Measurements from ENCODE around the gene SLC8A1.

Gene SLC8A1

GRCh38 chr2:40474306-40474705 lies 22.4 kb upstream of the SLC8A1 start:
- DNase-seq = no peak
- TF ChIP-seq GATA1 (IDR thresholded peaks at IDR 0.05; ENCODE audit: low read depth, low read length) (no peak), POLR2A (IDR thresholded peaks at IDR 0.05; ENCODE audit: low read length) (no peak)

GRCh38 chr2:40471866-40472265 lies 20.0 kb upstream of the SLC8A1 start:
- no peak for DNase-seq
- no peak for TF ChIP-seq POLR2A (IDR thresholded peaks at IDR 0.05; ENCODE audit: low read length)

DNA sequence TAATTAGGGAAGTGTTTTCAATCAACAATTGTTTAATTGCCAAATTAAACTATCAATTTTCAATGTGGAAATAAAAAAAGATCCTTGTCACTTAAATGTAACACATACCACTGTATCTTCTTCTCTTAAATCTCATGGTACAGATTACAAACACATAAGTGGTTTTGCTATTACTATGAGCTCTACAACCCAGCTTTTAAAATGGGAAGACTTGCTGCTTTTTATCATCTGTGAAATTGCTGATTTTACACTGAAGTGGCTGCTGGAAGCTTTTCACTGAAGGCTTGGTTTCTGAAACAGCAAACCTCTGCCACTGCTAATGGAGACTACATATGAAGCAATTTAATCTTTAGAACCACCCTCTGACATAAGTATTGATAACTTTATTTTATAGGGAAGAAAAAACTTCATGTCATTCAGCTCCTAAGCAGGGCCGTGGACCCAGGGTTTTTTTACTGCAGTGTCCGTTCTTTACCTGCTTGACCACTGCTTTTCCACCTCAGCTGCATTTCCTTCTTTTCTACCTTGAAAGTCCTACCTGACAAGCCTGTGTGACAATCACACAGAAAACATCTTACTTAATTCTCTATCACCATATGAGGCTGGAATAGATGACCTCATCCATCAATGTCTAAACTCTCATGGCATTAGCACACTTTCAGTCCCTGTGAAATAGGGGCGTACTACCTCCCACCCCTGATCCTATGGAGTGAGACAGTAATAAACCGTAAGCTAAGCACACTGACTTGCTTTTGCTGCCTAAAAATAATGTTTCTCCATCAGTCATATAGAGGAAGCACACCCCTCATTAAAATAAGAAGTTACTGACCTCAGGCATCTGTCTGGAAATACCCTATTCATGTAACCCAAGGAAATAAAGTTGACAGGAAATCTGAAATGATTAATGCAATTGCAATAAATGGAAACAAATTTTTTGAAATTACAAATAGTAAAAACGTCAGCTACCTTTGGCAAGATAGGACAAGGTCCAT lies 19.2 kb upstream of the SLC8A1 start:
- no peak for DNase-seq
- TF ChIP-seq POLR2A (IDR thresholded peaks at IDR 0.05; ENCODE audit: low read length) = no peak
- no peak for TF ChIP-seq GATA1 (IDR thresholded peaks at IDR 0.05; ENCODE audit: low read depth, low read length)

DNA sequence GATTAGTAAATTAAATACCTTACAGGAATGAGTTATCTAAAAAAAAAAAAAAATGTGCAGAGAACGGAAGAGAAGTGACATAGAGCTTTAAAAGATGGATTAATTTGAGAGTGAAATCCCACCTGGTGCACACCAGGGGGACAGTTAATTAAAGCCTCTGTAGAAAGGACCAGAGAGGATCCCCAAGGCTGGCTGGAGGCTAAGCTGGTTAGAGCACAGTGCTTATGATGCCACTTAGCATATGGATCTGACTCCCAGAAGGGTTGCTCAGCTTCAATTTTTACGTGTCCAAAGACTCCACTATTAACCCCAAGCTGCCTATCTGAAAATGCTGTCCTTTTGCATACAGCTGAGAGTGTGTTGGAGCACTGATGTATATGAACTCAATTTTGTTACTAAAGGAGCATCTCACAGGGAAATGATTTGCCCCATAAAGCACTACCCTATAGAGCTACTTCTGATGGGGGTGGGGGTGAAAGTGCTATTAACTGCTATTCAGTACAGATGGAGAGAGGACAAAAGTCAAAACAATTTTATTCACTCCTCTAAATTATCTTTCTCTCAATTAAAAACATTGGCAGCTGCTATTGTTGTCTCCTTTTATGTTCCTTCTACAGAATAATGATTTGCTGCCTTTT lies 15.2 kb upstream of the SLC8A1 start:
- no peak for DNase-seq
- TF ChIP-seq GATA1 (IDR thresholded peaks at IDR 0.05; ENCODE audit: low read depth, low read length) = no peak
- TF ChIP-seq POLR2A (IDR thresholded peaks at IDR 0.05; ENCODE audit: low read length) = no peak

DNA sequence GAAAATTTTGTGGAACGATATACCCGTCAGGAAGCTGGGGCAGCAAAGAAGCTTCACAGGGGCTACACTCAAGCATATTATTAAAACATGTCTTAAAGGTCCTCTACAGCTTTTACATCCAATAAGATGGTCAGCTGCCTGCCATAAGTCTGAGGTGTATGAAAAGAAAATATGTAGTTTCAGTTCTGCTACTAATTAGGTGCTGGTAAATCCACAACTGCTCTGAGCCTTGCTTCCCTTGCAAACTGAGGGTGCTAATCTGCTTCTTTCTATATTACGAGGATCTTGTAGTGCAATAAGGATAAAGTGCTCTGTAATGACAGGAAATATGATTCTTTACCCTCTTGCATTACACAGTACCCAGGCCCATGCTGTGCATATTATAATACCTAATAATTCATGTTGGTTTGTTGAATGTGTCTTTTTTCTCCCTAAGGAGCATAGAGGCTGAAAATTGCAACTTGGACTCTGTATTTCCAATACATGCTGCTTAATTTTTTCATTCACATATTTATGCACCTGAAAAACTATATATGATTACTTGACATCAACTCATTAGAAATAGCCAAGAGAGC lies 14.5 kb upstream of the SLC8A1 start:
- no peak for TF ChIP-seq POLR2A (IDR thresholded peaks at IDR 0.05; ENCODE audit: low read length)
- DNase-seq = no peak

DNA sequence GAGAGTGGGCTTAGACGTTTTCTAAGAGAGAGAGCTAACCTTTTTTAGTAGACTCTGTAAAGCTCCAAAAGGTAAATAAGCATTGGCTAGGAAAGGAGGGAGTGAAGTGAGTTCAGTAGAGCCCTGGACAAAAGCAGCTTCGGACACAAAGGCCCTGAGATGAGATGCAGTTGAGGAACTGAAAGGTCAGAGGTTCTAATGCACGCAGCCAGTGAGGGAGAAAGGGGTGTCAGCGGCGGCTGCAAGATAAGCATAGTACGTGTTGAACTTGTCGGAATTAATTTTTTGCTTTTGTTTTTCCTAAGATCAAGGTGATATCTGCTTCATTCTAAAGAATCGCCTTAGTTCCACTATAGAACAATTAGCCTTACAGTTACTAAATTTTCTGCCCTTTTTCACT lies 11.2 kb upstream of the SLC8A1 start:
- no peak for TF ChIP-seq GATA1 (IDR thresholded peaks at IDR 0.05; ENCODE audit: low read depth, low read length)
- TF ChIP-seq POLR2A (IDR thresholded peaks at IDR 0.05; ENCODE audit: low read length) = no peak
- DNase-seq = no peak

DNA sequence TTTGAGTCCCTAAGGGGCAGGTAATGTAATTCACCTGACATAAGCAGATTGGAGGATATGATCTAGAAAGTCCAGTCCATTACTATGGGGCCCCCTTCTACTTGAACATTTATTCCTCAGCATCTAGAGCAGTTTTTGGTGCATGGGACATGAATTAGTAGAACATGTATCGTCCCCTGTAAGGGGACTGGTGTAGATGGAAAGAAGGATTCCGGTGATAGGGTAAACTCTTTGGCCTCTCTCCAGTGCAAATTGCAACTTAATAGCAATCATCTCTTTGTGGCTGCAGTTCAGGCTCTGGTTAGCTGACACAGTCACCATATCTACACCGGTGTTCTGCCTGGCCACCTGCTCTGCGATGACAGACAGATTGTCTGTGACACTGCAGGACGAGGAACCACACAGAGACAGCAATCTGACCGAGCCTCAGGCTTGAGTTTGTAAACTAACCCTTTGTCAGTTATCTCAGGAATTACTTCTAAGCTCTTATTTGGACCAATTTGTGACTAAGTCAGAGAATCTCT lies 6.4 kb upstream of the SLC8A1 start:
- no peak for DNase-seq

GRCh38 chr2:40457837-40458236 lies 5.9 kb upstream of the SLC8A1 start:
- no peak for TF ChIP-seq GATA1 (IDR thresholded peaks at IDR 0.05; ENCODE audit: low read depth, low read length)
- no peak for DNase-seq

More for the DNA sequence above, 6.4 kb upstream of the SLC8A1 start:
- TF ChIP-seq POLR2A (IDR thresholded peaks at IDR 0.05; ENCODE audit: low read length) = no peak
- no peak for TF ChIP-seq GATA1 (IDR thresholded peaks at IDR 0.05; ENCODE audit: low read depth, low read length)

DNA sequence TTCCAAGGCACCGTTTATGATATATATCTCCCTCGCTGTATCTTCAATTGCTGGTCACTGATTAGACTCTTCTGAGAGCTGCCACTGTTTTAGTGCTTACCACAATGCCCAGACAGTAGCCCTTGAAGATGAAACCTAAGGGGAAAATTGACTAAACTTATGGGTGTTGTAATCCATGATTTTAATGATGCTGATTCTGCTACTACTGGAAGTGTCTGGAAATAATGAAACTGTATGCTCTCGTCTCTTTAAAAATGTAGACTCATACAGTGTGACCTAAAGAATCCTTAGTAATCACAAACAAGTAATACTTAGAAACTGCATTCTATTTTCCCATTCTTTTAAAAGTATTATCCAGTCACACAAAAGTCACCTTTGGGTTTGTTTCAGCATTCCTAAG lies 5.5 kb upstream of the SLC8A1 start:
- TF ChIP-seq GATA1 (IDR thresholded peaks at IDR 0.05; ENCODE audit: low read depth, low read length) (no peak), POLR2A (IDR thresholded peaks at IDR 0.05; ENCODE audit: low read length) (no peak)
- no peak for DNase-seq

DNA sequence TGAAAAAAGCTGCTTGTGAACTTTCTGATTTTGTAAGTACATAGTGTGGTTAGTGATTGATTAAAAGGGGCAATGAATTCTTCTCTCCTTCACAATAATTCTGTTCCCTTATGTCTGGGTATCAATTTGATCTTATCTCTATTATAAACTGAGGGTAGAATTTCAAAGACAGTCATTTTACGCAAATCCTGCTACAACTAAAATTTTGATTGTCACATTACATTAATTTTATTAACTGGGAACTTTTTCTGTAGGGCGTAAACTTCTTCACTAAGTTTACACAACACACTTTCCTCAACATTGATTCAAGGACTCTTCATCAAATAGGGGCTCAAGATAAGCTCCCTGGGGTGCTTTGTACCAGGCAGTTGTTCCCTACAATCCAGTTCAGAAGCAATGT lies 5.0 kb upstream of the SLC8A1 start:
- DNase-seq = no peak
- no peak for TF ChIP-seq GATA1 (IDR thresholded peaks at IDR 0.05; ENCODE audit: low read depth, low read length)
- no peak for TF ChIP-seq POLR2A (IDR thresholded peaks at IDR 0.05; ENCODE audit: low read length)

GRCh38 chr2:40455661-40456060 lies 3.8 kb upstream of the SLC8A1 start:
- TF ChIP-seq POLR2A (IDR thresholded peaks at IDR 0.05; ENCODE audit: low read length) (no peak), GATA1 (IDR thresholded peaks at IDR 0.05; ENCODE audit: low read depth, low read length) (no peak)

GRCh38 chr2:40454321-40454720 lies 2.4 kb upstream of the SLC8A1 start:
- TF ChIP-seq POLR2A (IDR thresholded peaks at IDR 0.05; ENCODE audit: low read length) (no peak), GATA1 (IDR thresholded peaks at IDR 0.05; ENCODE audit: low read depth, low read length) (no peak)
- DNase-seq = no peak

More at GRCh38 chr2:40455661-40456060, 3.8 kb upstream of the SLC8A1 start:
- DNase-seq = no peak

GRCh38 chr2:40452786-40453185 lies 896 bp upstream of the SLC8A1 start:
- DNase-seq = no peak
- TF ChIP-seq POLR2A (IDR thresholded peaks at IDR 0.05; ENCODE audit: low read length) (no peak), GATA1 (IDR thresholded peaks at IDR 0.05; ENCODE audit: low read depth, low read length) (no peak)

DNA sequence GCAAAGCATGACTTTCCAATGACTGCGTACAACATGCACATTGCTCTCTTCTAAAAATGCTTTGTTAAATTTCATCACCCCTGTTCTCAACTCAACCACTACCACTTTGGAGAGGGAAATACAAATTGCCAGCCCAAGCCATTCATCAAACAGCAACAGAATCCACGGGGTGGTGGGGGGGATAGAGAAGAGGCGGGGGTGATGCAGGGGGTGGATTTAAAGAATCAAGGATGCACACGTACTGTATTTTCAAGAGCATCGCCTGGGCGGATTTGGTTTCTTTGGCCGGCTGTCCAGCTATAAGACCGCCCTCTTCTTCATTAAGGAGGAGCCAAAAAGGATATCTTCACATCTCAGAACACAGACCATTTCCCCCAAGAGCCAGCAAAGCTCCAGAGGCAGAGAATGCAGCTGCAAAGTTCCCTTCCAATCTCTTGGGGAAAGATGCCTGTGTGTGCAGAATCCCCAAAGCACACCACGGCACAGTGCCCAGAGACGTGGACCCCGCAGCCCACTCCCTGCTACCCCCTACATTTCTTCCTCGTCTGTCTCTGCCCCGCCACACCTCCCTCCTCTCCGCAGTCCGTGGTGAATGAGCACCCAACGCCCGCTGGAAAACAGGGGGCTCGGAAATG lies 977 bp downstream of the SLC8A1 start:
- DNase-seq = no peak
- no peak for TF ChIP-seq GATA1 (IDR thresholded peaks at IDR 0.05; ENCODE audit: low read depth, low read length)
- no peak for TF ChIP-seq POLR2A (IDR thresholded peaks at IDR 0.05; ENCODE audit: low read length)

Data from erythroblast (primary cell).